Measurements from ENCODE around the gene TNFRSF14. TPM values are rescaled to one million over a fixed set of nuclear protein-coding genes. Genes with fewer than 3 reads are reported as not detected.

The TNFRSF14 gene
- total and polyA plus RNA-seq, 2 of the 13 experiments (the other 11 are each of a cell fraction or from before 2014, with no cell fraction given), result 11.9 to 49.9 TPM

GRCh38 chr1:2560299-2561073 lies 4.3 kb downstream of the TNFRSF14 start (continued):
- TF ChIP-seq RERE (CRISPR knock-in tag; IDR thresholded peaks at IDR 0.05; ENCODE audit: low read depth), result no peak
- no peak for TF ChIP-seq ZNF224 (CRISPR knock-in tag; IDR thresholded peaks at IDR 0.05)
- TF ChIP-seq THAP8 (CRISPR knock-in tag; IDR thresholded peaks at IDR 0.05; ENCODE audit: borderline replicate concordance), result no peak
- no peak for TF ChIP-seq AHR (CRISPR knock-in tag; IDR thresholded peaks at IDR 0.05)

- DNase-seq (ENCODE audit: low spot score) (no peak), FAIRE-seq (no peak), ATAC-seq (no peak)
- Histone ChIP-seq H3K27ac (ENCODE audit: extremely low read length, insufficient read depth, low read length) (no peak overlapping the region), H3K36me3 (replicated peaks in 1 of 2; ENCODE audit: control insufficient read depth in 1 of 2, insufficient read depth in 2 of 2, low read length in 2 of 2) (no peaks in the 10 kb centered on the region; a peak in 1 of 5 replicates), H3K9me3 (ENCODE audit: low read length) (no peaks in the 10 kb centered on the region), H2AFZ (ENCODE audit: low read length) (no peak overlapping the region), H4K20me1 (ENCODE audit: insufficient read depth, low read length) (0 out of 2 replicates have a peak, but pooled peaks cover 4% of the 10 kb centered on the region), H3K9ac (ENCODE audit: insufficient read depth, low read depth, low read length) (no peak overlapping the region), H3K27me3 (ENCODE audit: control insufficient read depth in 1 of 2, insufficient read depth in 2 of 2, low read length in 2 of 2) (peaks cover 2 to 6% of the 10 kb centered on the region in 2 experiments; a peak in 4 of 5 replicates), H3K4me2 (ENCODE audit: low read depth, low read length) (no peak overlapping the region), H3K79me2 (ENCODE audit: insufficient read depth, low read length) (no peaks in the 10 kb centered on the region), H3K4me3 (replicated peaks in 1 of 3; ENCODE audit: insufficient read depth in 1 of 3, low read depth in 2 of 3, low read length in 3 of 3) (no peak overlapping the region), H3K4me1 (ENCODE audit: insufficient read depth, low read length) (peaks cover 18% of the 10 kb centered on the region)
- in situ Hi-C loops (cut with HindIII; ENCODE audit: extremely low pct_ligation_motif_present, low pct_unique_long_range_greater_than_20kb), result no loop called here
- BruUV-seq (replicated peaks), result no TSS peak
- WGBS (ENCODE audit: low lambda C conversion rate), result 91% methylated on average over 6 of the region's 11 CpGs
- TF ChIP-seq ZNF816 (CRISPR knock-in tag; IDR thresholded peaks at IDR 0.05; ENCODE audit: borderline replicate concordance) (no peak), POLR2AphosphoS5 (IDR thresholded peaks at IDR 0.05; ENCODE audit: low read depth, low read length) (no peak), SRSF4 (IDR thresholded peaks at IDR 0.05; ENCODE audit: low read depth, low read length, poor library complexity, severe bottlenecking) (no peak), ZNF331 (CRISPR knock-in tag; IDR thresholded peaks at IDR 0.05) (no peak), ZNF329 (CRISPR knock-in tag; IDR thresholded peaks at IDR 0.05; ENCODE audit: low read depth) (no peak), PPARG (CRISPR knock-in tag; conservative IDR thresholded peaks at IDR 0.05) (no peak), ZNF256 (CRISPR knock-in tag; conservative IDR thresholded peaks at IDR 0.05) (no peak), ZBTB14 (CRISPR knock-in tag; IDR thresholded peaks at IDR 0.05) (no peak)
- ChIA-PET POLR2A (interaction anchor here (1.2 to 2.2 kb wide), 3 partner anchors 10 to 16 kb away, joined by 4 to 8 read pairs (median 4); no protein-coding TSS in a partner anchor), CTCF (ENCODE audit: low intra/inter-chr PET ratio, low total read pairs) (no interaction called here)
- intact Hi-C loops (cut with micrococcal nuclease; ENCODE audit: unreplicated experiment), result no loop called here
Measured at GRCh38 chr1:2561446-2561845, 5.3 kb downstream of the TNFRSF14 start.

Measured in HepG2 (cell line).